Neural progenitor cell (in vitro differentiated cells): ENCODE results near the gene IPO9. TPM values are rescaled to one million over a fixed set of nuclear protein-coding genes. Genes with fewer than 3 reads are reported as not detected.

Experiments used
- DNase-seq: peaks from one replicate; pipeline ENCODE4 v3.0.0-alpha.2; 2016; ENCODE audit warnings: low spot score
- H2AFZ ChIP-seq: fragments of 200-600 bp; sonication (generic); replicated peaks from 2 replicates; pipeline ENCODE4 v1.6.1; 2016; ENCODE audit warnings: antibody characterized with exemption
- H3F3A ChIP-seq: fragments of 200-600 bp; sonication (generic); 2 replicates; pipeline ENCODE4 v1.6.1; 2016; ENCODE audit warnings: antibody characterized with exemption, low read depth
- H3K27ac ChIP-seq: fragments of 200-600 bp; sonication (generic); 2 replicates; pipeline ENCODE4 v1.5.1; 2016; ENCODE audit warnings: mild to moderate bottlenecking
- H3K27me3 ChIP-seq: fragments of 200-600 bp; sonication (generic); 2 replicates; pipeline ENCODE4 v1.6.1; 2016; ENCODE audit warnings: mild to moderate bottlenecking, moderate library complexity
- H3K36me3 ChIP-seq: fragments of 200-600 bp; sonication (generic); 2 replicates; pipeline ENCODE4 v1.5.1; 2016
- H3K4me1 ChIP-seq: fragments of 200-600 bp; sonication (generic); 2 replicates; pipeline ENCODE4 v1.6.1; 2016; ENCODE audit warnings: mixed run types
- H3K4me2 ChIP-seq: fragments of 200-600 bp; sonication (generic); 2 replicates; pipeline ENCODE4 v1.6.1; 2016
- H3K4me3 ChIP-seq: fragments of 200-600 bp; sonication (generic); 2 replicates; pipeline ENCODE4 v1.5.1; 2016
- H3K79me2 ChIP-seq: fragments of 200-600 bp; sonication (generic); 2 replicates; pipeline ENCODE4 v1.6.1; 2016; ENCODE audit warnings: low read depth
- H3K9ac ChIP-seq: fragments of 200-600 bp; sonication (generic); 2 replicates; pipeline ENCODE4 v1.6.1; 2016
- H3K9me3 ChIP-seq: fragments of 200-600 bp; sonication (generic); 2 replicates; pipeline ENCODE4 v1.5.1; 2016; ENCODE audit warnings: low read depth
- H4K20me1 ChIP-seq: fragments of 200-600 bp; sonication (generic); 2 replicates; pipeline ENCODE4 v1.6.1; 2016; ENCODE audit warnings: low read depth
- H3K27ac Mint-ChIP-seq: 3 replicates; pipeline ENCODE4 v1.8.0; 2021; ENCODE audit warnings: mixed read lengths
- H3K27me3 Mint-ChIP-seq: 2 replicates; pipeline ENCODE4 v1.8.0; 2022; ENCODE audit warnings: low read depth, mild to moderate bottlenecking, inconsistent platforms, moderate library complexity, mixed read lengths; ENCODE audit not compliant: insufficient read depth
- H3K36me3 Mint-ChIP-seq: 3 replicates; pipeline ENCODE4 v1.8.0; 2021; ENCODE audit warnings: mixed read lengths
- H3K4me1 Mint-ChIP-seq: 3 replicates; pipeline ENCODE4 v1.8.0; 2021; ENCODE audit warnings: mixed read lengths
- H3K4me3 Mint-ChIP-seq: 3 replicates; pipeline ENCODE4 v1.8.0; 2021; ENCODE audit warnings: mild to moderate bottlenecking, moderate library complexity, mixed read lengths
- H3K9me3 Mint-ChIP-seq: 3 replicates; pipeline ENCODE4 v1.8.0; 2020; ENCODE audit warnings: mixed read lengths
- EZH2 ChIP-seq: fragments of 200-600 bp; sonication (generic); IDR thresholded peaks from 2 replicates; pipeline ENCODE4 v1.6.1; 2017; ENCODE audit warnings: antibody characterized with exemption, mild to moderate bottlenecking, moderate library complexity
- EZH2phosphoT487 ChIP-seq: fragments of 200-600 bp; sonication (generic); IDR thresholded peaks from 2 replicates; pipeline ENCODE4 v1.6.1; 2017; ENCODE audit warnings: antibody characterized with exemption
- total RNA-seq: library from RNA; depleted of rRNA; stranded (reverse); fragments of >200 nt; gene quantifications from 2 replicates; pipeline ENCODE4 v1.2.3, GENCODE V29; 2015; ENCODE audit warnings: low replicate concordance
- TF ChIP-seq, protein P1 (sequence below): fragments of 200-600 bp; sonication (generic); IDR thresholded peaks from 2 replicates; pipeline ENCODE4 v1.5.1; 2017; ENCODE audit warnings: antibody characterized with exemption, mild to moderate bottlenecking

IPO9 gene
- total RNA-seq, 1 donor from 2014 or later = 63.2 TPM

DNA sequence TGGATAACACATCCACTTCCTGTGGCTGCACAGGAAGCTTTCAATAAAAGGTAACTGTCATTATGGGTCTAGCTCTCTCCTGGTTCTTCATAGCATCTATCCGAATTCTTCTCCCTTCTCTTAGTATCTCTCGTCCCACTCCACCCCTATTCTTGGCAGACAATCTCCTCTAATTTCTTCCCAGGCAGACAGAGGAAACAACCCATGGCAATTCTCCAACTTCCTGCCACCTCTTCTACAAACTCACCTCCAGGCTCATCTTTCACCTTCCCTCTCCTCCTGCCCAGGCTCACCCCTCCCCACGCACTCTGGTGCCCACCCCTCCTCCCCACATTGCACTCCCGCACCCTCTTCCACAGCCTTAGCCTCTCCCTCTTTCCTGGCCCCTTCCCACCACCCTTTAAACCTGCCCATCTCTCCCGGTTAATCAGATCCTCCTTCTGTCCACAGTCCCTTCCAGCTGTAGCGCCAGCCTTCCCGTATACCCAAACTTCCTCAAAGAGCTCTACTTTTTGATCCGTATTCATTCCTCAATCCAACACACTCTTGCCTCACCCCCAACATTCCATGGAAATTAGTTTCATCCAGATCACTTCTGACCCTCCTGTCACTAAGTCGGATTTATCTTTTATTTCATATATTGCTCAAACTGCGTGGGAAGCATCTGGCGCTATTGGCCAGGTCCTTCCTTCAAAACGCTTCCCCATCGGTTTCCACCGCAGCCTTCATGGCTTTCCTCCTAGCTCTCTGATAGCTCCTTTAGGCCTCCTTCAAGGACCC is 85.7 kb downstream of the IPO9 start:
- Histone ChIP-seq H3K27ac (no peak overlapping the region), H3K9ac (no peak overlapping the region), H3K36me3 (no peaks in the 10 kb centered on the region), H4K20me1 (no peaks in the 10 kb centered on the region), H3K4me3 (no peak overlapping the region), H3K27me3 (no peaks in the 10 kb centered on the region), H3K79me2 (no peaks in the 10 kb centered on the region), H3K9me3 (no peaks in the 10 kb centered on the region), H3K4me2 (no peak overlapping the region), H3K4me1 (peaks cover 10% of the 10 kb centered on the region), H3F3A (peaks cover 24% of the 10 kb centered on the region), H2AFZ (no peak overlapping the region)
- Mint-ChIP-seq H3K27me3 (peaks cover 16% of the 10 kb centered on the region), H3K4me3 (no peak overlapping the region), H3K9me3 (no peaks in the 10 kb centered on the region), H3K27ac (no peak overlapping the region), H3K36me3 (no peaks in the 10 kb centered on the region), H3K4me1 (peaks cover 32% of the 10 kb centered on the region)
- TF ChIP-seq EZH2 (no peak), EZH2phosphoT487 (no peak)
- TF ChIP-seq, protein P1, sequence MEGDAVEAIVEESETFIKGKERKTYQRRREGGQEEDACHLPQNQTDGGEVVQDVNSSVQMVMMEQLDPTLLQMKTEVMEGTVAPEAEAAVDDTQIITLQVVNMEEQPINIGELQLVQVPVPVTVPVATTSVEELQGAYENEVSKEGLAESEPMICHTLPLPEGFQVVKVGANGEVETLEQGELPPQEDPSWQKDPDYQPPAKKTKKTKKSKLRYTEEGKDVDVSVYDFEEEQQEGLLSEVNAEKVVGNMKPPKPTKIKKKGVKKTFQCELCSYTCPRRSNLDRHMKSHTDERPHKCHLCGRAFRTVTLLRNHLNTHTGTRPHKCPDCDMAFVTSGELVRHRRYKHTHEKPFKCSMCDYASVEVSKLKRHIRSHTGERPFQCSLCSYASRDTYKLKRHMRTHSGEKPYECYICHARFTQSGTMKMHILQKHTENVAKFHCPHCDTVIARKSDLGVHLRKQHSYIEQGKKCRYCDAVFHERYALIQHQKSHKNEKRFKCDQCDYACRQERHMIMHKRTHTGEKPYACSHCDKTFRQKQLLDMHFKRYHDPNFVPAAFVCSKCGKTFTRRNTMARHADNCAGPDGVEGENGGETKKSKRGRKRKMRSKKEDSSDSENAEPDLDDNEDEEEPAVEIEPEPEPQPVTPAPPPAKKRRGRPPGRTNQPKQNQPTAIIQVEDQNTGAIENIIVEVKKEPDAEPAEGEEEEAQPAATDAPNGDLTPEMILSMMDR = no peak
- DNase-seq = no peak

DNA sequence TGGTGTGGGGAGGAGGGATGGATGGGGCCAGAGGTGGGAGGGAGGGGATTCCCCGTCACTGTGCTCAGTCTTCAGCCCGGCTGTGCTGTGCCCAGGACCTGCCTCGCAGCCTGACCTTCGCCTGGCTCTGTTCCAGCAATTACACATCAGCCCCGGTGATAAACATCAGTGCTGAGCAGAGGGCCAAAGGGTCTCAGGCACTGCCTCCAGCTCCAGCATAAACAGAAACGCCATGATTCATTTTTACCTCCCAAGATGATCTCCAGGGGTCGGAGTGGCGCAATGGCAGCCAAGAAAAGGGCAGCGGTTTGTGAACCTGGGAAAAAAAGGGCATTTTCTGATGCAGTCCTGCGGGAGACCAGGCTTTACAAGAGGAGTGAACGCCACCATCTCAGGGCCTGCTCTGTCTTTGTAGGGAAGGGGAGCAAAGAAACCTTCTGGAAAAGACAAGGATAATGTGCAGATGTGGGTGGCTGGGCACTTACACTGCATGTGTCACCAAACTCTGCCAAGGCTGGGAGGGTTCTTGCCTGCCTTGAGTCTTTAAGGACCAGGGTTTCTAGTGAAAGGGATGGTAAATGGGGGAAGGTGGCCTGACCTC is 87.8 kb downstream of the IPO9 start:
- peaks cover 16% of the 10 kb centered on the region for H3K27me3 Mint-ChIP-seq
- peaks cover 27% of the 10 kb centered on the region for H3K4me1 Mint-ChIP-seq
- Histone ChIP-seq H3K27ac (no peak overlapping the region), H2AFZ (no peak overlapping the region), H3K4me2 (no peak overlapping the region), H3K4me3 (no peak overlapping the region), H3F3A (peaks cover 13% of the 10 kb centered on the region), H3K9me3 (no peaks in the 10 kb centered on the region), H3K79me2 (no peaks in the 10 kb centered on the region), H3K27me3 (no peaks in the 10 kb centered on the region), H3K9ac (no peak overlapping the region), H3K36me3 (no peaks in the 10 kb centered on the region), H3K4me1 (peaks cover 6% of the 10 kb centered on the region), H4K20me1 (no peaks in the 10 kb centered on the region)
- TF ChIP-seq EZH2phosphoT487 (no peak), EZH2 (no peak)
- DNase-seq = no peak
- H3K36me3 Mint-ChIP-seq = no peaks in the 10 kb centered on the region
- no peak overlapping the region for H3K4me3 Mint-ChIP-seq
- no peaks in the 10 kb centered on the region for H3K9me3 Mint-ChIP-seq
- H3K27ac Mint-ChIP-seq = peak overlapping the region; percentile 89

DNA sequence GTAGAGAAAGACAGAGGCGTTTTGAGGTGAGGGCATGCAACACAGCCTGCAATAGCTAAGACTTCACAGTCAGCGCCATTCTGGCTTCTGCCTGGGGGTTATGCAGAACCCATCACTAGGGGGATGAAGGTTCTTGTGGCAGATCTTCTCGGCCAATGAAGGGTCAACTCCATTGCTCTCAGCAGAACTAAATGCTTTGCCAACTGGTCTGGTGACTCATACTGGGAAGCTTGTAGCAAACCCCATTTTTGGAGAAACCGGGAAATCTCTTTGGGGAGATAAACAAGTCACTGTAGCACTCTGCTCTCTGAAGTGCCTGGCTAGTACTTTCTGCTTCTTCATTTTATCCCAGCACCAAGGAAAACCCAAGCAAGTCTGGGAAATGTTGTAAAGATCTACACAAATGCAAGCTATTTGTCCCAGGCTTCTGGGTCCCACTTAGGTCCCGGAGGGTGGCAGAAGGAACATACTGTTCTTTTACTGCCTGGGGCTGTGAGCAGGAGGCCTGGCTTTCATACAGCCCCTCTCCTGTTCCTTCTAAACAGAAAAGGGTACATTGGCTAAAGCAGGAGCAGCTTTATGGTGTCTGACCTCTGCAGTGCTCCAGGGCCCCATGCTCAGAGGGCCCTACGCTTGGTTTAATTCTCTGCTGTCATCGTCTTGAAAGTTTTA is 88.5 kb downstream of the IPO9 start:
- Histone ChIP-seq H3K4me3 (no peak overlapping the region), H3K4me2 (no peak overlapping the region), H3K9me3 (no peaks in the 10 kb centered on the region), H4K20me1 (no peaks in the 10 kb centered on the region), H3K27ac (no peak overlapping the region), H3F3A (peaks cover 6% of the 10 kb centered on the region), H3K79me2 (no peaks in the 10 kb centered on the region), H3K9ac (no peak overlapping the region), H3K36me3 (no peaks in the 10 kb centered on the region), H2AFZ (no peak overlapping the region), H3K27me3 (no peaks in the 10 kb centered on the region), H3K4me1 (no peaks in the 10 kb centered on the region)
- no peak for DNase-seq
- Mint-ChIP-seq H3K9me3 (no peaks in the 10 kb centered on the region), H3K36me3 (no peaks in the 10 kb centered on the region), H3K27ac (peak overlapping the region; percentile 11), H3K27me3 (peaks cover 15% of the 10 kb centered on the region), H3K4me3 (no peak overlapping the region), H3K4me1 (peaks cover 20% of the 10 kb centered on the region)
- no peak for TF ChIP-seq EZH2phosphoT487
- TF ChIP-seq EZH2 = no peak
- TF ChIP-seq, protein P1 = no peak
